Measurements from ENCODE around the gene ALG9. TPM values are rescaled to one million over a fixed set of nuclear protein-coding genes. Genes with fewer than 3 reads are reported as not detected.
A peak's percentile ranks its signal among the peaks of the same experiment; 100 is the strongest.
"Not testable (repeated sequence)": the region's sequence is repeated elsewhere in the genome, so short reads cannot be mapped to it uniquely, and the experiment has no call there.

ALG9 gene
- polyA plus RNA-seq, 4 donors = 40.8 to 48.2 (median 45.5) TPM

GRCh38 chr11:111771205-111771604 lies 100.2 kb downstream of the ALG9 start:
- not testable (repeated sequence) for DNase-seq (ENCODE audit: low read depth in 4 of 4, low spot score in 3 of 4)

GRCh38 chr11:111770581-111771134 lies 100.7 kb downstream of the ALG9 start:
- no peak for DNase-seq (ENCODE audit: low read depth in 4 of 4, low spot score in 3 of 4)

GRCh38 chr11:111766834-111767142 lies 104.6 kb downstream of the ALG9 start:
- DNase-seq (ENCODE audit: low read depth in 4 of 4, low spot score in 3 of 4) = no peak

DNA sequence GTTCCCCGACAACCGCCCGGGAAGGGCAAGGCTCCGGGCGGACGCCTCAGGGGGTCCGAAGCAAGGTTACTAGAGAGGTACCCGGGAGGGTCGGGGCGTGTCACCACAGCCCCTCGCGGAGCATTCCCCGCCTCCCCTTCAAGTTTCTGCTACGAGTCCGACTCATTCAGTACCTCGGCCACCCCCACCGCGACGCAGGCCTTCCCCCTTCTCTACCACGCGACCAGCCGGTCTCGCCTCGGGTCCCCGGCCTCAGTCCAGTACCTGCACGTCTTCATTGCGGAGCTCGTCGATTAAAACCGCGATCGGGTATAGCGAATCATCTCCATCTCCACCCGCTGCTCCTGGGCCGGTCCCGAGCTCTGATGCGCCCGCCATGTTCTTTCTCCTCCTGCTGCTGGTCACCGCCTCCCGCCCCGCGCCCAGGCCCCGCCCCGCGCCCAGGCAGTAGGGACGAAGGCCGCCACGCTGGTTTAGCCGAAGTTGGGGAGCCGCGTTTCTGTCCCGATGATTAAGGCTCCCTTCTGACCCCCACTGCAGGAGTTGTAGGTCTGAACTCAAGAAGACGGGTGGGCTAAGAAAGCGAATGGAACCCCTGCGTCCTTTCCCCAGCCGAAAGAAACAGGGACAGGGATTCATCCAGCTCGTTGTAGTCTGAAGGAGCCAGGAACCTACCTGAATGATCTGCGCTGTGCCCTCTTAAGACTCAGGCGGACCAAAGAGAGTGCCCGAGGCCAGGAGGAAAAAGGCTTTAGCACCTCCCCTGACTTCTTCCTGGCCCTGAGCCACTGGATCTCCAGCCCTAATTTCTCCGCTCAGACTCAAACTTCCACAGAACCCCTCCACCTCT lies 105.2 kb downstream of the ALG9 start, which contains the start of gene PPP2R1B:
Gene PPP2R1B, minus strand, starts transcription at position 406 of the 850 bp plus-strand sequence. Its CDS starts 28 bp downstream, at position 378.
- DNase-seq (ENCODE audit: low read depth in 4 of 4, low spot score in 3 of 4) = peak in 3 of 4 donors; percentile 57 to 75 (median 68)

DNA sequence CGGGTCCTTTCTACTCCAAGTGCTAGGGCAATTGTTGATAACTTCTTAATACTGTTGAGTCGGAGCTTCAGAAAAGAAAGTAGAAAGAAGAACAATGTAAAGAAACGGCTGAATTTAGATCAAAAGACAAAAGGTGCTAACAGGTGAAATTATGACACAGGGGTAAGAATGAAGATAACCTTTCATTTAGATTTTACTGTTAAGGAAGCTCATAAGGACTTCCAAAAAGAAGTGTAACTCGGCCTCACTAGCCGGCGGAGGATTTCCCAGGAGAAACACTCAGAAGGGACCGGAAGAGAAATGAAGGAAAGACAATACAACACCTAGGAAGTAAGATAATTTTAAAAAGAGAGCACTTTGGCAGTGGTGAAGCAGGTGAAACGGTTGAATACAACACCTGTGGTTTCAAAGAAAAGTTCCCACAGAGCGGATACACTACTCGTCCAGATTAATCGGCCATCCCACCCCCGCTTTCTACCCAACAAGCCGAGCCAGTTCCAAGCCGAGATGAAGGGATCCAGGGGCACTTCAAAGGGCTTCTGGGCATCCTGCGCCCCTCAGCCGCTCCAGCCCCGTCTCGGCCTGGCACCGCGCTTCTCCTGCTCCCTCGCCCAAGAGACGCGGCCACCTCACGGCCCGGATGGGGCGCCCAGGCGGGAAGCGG lies 105.9 kb downstream of the ALG9 start:
- DNase-seq (ENCODE audit: low read depth in 4 of 4, low spot score in 3 of 4) = no peak

DNA sequence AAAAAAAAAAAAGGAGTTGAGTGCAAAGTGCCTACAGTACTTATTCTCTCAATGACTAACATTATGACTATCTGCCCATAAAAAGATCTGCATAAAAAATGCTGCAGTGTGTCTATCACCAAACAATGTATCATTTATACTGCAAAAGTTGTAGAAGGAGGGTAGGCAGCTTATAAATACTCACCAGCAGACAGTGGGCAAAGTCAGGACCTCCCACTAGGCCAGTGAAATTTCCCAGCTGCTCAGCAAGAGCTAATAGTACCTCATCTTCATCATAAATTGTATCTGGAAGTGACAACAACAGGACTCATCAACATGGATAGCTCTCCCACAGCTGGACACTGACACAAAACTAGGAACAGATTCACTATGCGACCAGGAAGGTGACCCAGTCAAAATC lies 106.8 kb downstream of the ALG9 start:
- DNase-seq (ENCODE audit: low read depth in 4 of 4, low spot score in 3 of 4) = no peak

GRCh38 chr11:111762981-111763643 lies 108.3 kb downstream of the ALG9 start:
- DNase-seq (ENCODE audit: low read depth in 4 of 4, low spot score in 3 of 4) = no peak

GRCh38 chr11:111762526-111762925 lies 108.9 kb downstream of the ALG9 start:
- DNase-seq (ENCODE audit: low read depth in 4 of 4, low spot score in 3 of 4) = no peak

DNA sequence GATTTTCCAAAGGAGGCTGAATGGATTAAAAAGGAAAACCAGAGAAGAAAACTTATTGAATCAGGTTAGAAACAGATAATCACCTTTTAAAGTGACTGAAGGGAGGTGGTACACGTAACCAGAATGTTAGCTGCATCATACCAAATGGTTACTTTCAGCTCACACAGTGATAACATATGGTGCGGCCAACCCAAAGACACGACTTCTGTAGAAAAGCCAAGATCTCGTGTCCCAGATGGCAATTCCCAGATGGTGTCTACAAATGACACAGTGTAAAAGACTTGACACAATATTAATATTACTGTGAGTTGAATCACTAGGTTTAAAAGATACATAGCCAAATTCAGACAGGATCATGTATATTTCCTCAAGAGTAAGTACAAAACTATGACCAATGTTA lies 110.3 kb downstream of the ALG9 start:
- DNase-seq (ENCODE audit: low read depth in 4 of 4, low spot score in 3 of 4) = no peak

- DNase-seq (ENCODE audit: low read depth in 4 of 4, low spot score in 3 of 4) = no peak
Measured at GRCh38 chr11:111759778-111760407, 111.5 kb downstream of the ALG9 start.

GRCh38 chr11:111759376-111759775 lies 112.0 kb downstream of the ALG9 start:
- no peak for DNase-seq (ENCODE audit: low read depth in 4 of 4, low spot score in 3 of 4)

GRCh38 chr11:111756097-111756496 lies 115.3 kb downstream of the ALG9 start:
- DNase-seq (ENCODE audit: low read depth in 4 of 4, low spot score in 3 of 4) = no peak

DNA sequence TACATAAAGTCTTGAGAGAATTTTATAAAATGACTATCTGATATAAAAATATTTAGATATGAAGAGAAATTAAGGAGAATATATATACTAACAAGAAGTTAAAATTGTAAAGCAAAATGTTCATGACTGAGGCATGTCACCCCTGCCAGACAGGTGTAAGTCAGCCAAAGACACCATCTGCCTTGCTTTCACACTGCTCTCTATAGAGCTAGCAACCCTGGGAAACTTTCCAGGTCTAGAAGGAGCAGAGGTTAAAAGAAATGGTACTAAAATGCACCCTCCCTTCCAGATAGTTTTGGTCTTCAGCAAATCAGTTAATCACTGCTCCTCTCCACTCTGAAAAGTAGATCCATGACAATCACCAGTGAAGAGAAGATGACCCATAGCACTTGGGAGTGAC lies 121.7 kb downstream of the ALG9 start:
- no peak for DNase-seq (ENCODE audit: low read depth in 4 of 4, low spot score in 3 of 4)

DNA sequence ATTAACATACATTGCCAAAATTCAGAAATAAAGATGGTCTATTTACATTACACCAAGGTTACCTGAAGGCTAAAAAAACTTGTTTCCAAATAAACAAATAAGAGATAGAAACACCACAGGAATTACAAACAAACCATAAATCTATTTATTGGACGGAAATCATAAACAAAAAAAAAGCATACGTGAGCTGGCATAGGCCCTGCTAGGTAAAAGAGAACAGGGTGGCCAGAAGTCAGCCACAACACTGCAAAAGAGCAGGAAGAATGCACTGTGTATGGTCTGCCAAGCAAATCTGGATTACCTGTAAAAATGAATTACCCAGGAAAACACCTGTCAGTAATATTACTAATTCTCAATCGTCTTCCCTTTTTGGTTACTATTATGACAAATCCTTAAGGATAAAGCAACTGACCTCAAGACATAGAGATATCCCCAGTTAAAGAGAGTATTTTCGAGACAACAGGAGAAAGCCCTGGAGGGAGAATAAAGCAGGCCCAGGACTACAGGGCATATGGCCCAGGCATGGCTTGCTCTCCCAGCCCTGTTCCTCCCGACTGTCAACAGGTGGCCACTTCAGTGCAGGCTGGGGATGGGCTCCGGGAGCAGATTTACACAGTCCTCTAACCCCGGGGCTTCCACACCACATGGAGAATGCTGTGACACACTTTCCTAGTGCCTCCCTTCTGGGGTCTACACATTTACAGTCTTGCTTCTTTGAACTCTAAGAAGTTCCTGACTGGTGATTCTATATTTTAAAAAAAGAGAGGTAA lies 123.2 kb downstream of the ALG9 start:
- no peak for DNase-seq (ENCODE audit: low read depth in 4 of 4, low spot score in 3 of 4)

DNA sequence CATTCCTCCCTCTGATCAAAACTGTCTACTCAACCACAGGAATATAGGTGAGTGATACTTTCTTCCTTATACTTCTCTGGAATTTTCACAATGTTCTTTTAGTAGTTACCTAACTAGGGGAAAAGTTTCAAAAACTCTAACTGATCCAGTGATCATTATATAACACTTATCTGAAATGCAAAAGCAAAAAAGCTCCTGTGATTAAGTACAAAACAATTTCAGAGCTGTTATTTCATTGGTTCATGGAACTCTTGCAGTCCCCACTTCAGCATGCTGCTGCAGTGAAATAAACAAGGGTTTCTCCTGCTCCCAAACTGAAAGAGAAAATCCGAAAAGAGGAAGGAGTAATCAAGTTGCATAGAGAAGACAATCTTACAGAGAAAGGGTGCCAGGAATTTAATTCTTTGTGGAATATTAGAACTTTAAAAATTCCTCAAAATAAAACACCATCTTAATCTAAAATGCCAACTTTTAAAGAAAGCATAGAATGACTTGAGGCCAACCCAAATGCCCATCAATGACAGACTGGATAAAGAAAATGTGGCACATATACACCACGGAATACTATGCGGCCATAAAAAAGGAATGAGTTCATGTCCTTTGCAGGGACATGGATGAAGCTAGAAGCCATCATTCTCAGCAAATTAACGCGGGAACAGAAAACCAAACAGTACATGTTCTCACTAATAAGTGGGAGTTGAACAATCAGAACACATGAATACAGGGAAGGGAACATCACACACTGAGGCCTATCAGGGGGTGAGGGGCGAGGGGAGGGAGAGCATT lies 125.5 kb downstream of the ALG9 start:
- DNase-seq (ENCODE audit: low read depth in 4 of 4, low spot score in 3 of 4) = no peak

GRCh38 chr11:111743700-111744099 lies 127.7 kb downstream of the ALG9 start:
- no peak for DNase-seq (ENCODE audit: low read depth in 4 of 4, low spot score in 3 of 4)

DNA sequence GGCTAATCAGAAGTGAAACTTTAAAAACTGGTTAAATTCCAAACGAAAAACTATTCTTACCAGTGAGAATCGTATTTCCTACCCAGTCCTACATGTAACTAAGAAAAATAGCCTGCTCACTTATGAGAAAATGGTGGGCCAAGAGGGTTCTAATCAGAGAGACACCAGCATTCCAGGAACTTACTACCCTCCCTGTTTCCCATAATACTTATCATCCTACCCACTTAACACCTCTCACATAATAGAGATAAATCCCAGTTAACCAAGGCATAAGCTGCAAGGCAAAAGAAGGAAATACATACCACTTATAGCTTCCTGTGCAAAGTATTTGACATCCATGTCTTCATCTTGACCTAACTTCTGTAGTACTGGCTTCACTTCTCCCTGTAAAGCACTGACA lies 129.6 kb downstream of the ALG9 start:
- DNase-seq (ENCODE audit: low read depth in 4 of 4, low spot score in 3 of 4) = no peak

DNA sequence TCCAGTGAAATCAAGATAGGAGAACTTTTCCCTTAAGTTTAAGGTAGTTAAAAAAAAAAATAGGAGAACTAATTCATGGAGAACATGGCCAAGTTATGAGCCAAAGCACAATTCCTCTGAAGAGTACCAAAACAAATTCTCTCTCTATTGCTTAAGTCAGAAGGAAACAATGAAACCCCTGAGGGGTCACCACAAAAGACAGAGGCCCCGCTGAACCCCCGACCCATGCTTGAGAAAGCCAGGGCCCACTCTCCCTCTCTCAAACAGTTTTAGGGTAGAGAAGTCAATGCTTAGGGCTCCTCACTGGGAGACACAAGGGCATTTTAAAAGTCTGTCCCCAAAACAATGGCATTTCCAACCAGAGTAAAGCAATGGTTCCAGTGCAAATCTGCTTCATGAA lies 132.1 kb downstream of the ALG9 start:
- no peak for DNase-seq (ENCODE audit: low read depth in 4 of 4, low spot score in 3 of 4)

Data from left renal pelvis (tissue), 4 donors.